H54 (cell line): Measurements from ENCODE around the gene WDR7.

Experiments
- DNase-seq: peaks from one replicate; pipeline ENCODE4 v3.0.0; 2011; ENCODE audit warnings: low spot score, mixed read lengths; ENCODE audit not compliant: insufficient read length
- FAIRE-seq: peaks from 3 replicates; lab custom pipeline; 2011; peaks lifted over from hg19 to GRCh38; lab: Jason Lieb, UNC
- POLR2A ChIP-seq: IDR thresholded peaks from 2 replicates; pipeline ENCODE4 v1.6.1; 2011; ENCODE audit warnings: low read depth, mild to moderate bottlenecking, low read length

The WDR7 gene

GRCh38 chr18:56650944-56651770, at the start of gene WDR7:
Gene WDR7 (plus strand): TSS chr18:56651359. CDS start chr18:56672516, 21,157 bp downstream.
- DNase-seq (peak; percentile 48), FAIRE-seq (peak; percentile 99)
- TF ChIP-seq POLR2A: peak; percentile 47

- TF ChIP-seq POLR2A: no peak
- no peak for DNase-seq
- no peak for FAIRE-seq
Measured at GRCh38 chr18:56606618-56607017, 44.5 kb upstream of the WDR7 start.

- no peak for FAIRE-seq
- TF ChIP-seq POLR2A: no peak
- DNase-seq: no peak
Measured at GRCh38 chr18:56615738-56616520, 35.2 kb upstream of the WDR7 start.

- TF ChIP-seq POLR2A: no peak
- DNase-seq (no peak), FAIRE-seq (no peak)
Measured at GRCh38 chr18:56627991-56628390, 23.2 kb upstream of the WDR7 start.

- FAIRE-seq (no peak), DNase-seq (no peak)
- no peak for TF ChIP-seq POLR2A
Measured at GRCh38 chr18:56632070-56633022, 18.8 kb upstream of the WDR7 start.

GRCh38 chr18:56635007-56635406, 16.2 kb upstream of the WDR7 start:
- no peak for DNase-seq
- no peak for FAIRE-seq
- TF ChIP-seq POLR2A: no peak

- FAIRE-seq (no peak), DNase-seq (no peak)
- no peak for TF ChIP-seq POLR2A
Measured at GRCh38 chr18:56637176-56637575, 14.0 kb upstream of the WDR7 start.

GRCh38 chr18:56637711-56638231, 13.4 kb upstream of the WDR7 start:
- TF ChIP-seq POLR2A: no peak
- no peak for DNase-seq
- no peak for FAIRE-seq

- DNase-seq (peak; percentile 63), FAIRE-seq (peak; percentile 82)
- TF ChIP-seq POLR2A: peak; percentile 66
Measured at GRCh38 chr18:56638232-56639103, 12.7 kb upstream of the WDR7 start, which contains the start of gene TXNL1. Gene TXNL1 (minus strand): TSS chr18:56638592. CDS start chr18:56638440, 152 bp downstream.

GRCh38 chr18:56639104-56639381, 12.1 kb upstream of the WDR7 start:
- FAIRE-seq (no peak), DNase-seq (no peak)
- TF ChIP-seq POLR2A: no peak

- DNase-seq (no peak), FAIRE-seq (no peak)
- TF ChIP-seq POLR2A: no peak
Measured at GRCh38 chr18:56639571-56639970, 11.6 kb upstream of the WDR7 start.

- TF ChIP-seq POLR2A: no peak
- DNase-seq: no peak
- no peak for FAIRE-seq
Measured at GRCh38 chr18:56641714-56642337, 9.3 kb upstream of the WDR7 start.

- DNase-seq: no peak
- no peak for FAIRE-seq
- no peak for TF ChIP-seq POLR2A
Measured at GRCh38 chr18:56643381-56643780, 7.8 kb upstream of the WDR7 start.
